Measurements from ENCODE around the gene IQGAP2.

The IQGAP2 gene

DNA sequence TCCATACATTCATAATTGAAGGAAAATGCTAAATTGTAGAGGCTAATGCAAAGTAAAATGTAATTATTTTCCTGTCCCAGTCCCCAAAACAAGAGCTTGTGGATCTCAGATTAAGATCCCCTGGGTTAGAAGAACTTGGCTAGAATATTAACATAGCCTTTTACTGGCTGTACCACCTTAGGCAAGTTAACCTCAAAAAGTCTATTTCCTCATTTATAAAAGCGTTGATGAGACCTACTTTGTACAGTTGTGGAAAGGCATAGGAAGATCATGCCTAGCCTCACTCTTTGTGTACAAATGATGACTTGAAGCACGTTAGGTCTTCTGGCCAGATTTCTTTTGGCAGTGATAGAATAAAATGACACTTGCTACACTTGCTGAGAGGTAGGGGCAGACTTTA is 122.9 kb downstream of the IQGAP2 start:
- Histone ChIP-seq H3K36me3 (ENCODE audit: low read length) (no peaks in the 10 kb centered on the region), H3K9ac (ENCODE audit: low read length) (no peak overlapping the region), H2AFZ (ENCODE audit: low read depth, low read length, severe bottlenecking) (no peak overlapping the region), H3K27ac (ENCODE audit: low read depth, low read length) (no peak overlapping the region), H3K27me3 (ENCODE audit: low read length) (no peaks in the 10 kb centered on the region), H3F3A (ENCODE audit: insufficient read depth) (no peaks in the 10 kb centered on the region), H3K4me3 (ENCODE audit: insufficient read depth, low read length, poor library complexity, severe bottlenecking) (no peak overlapping the region), H3K79me2 (ENCODE audit: insufficient read depth, low read length) (no peaks in the 10 kb centered on the region), H3K4me2 (ENCODE audit: low read depth, low read length, poor library complexity, severe bottlenecking) (no peak overlapping the region), H3K9me3 (ENCODE audit: insufficient read depth, low read length) (no peaks in the 10 kb centered on the region), H4K20me1 (ENCODE audit: low read depth, low read length) (no peaks in the 10 kb centered on the region), H3K9me2 (replicated peaks; ENCODE audit: insufficient read depth, low read length) (no peaks in the 10 kb centered on the region)
- TF ChIP-seq, protein P1, sequence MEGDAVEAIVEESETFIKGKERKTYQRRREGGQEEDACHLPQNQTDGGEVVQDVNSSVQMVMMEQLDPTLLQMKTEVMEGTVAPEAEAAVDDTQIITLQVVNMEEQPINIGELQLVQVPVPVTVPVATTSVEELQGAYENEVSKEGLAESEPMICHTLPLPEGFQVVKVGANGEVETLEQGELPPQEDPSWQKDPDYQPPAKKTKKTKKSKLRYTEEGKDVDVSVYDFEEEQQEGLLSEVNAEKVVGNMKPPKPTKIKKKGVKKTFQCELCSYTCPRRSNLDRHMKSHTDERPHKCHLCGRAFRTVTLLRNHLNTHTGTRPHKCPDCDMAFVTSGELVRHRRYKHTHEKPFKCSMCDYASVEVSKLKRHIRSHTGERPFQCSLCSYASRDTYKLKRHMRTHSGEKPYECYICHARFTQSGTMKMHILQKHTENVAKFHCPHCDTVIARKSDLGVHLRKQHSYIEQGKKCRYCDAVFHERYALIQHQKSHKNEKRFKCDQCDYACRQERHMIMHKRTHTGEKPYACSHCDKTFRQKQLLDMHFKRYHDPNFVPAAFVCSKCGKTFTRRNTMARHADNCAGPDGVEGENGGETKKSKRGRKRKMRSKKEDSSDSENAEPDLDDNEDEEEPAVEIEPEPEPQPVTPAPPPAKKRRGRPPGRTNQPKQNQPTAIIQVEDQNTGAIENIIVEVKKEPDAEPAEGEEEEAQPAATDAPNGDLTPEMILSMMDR (IDR thresholded peaks at IDR 0.05; ENCODE audit: insufficient read depth, low read length, poor library complexity, severe bottlenecking): no peak
- no peak for TF ChIP-seq EZH2phosphoT487 (conservative IDR thresholded peaks at IDR 0.05; ENCODE audit: low read length)

DNA sequence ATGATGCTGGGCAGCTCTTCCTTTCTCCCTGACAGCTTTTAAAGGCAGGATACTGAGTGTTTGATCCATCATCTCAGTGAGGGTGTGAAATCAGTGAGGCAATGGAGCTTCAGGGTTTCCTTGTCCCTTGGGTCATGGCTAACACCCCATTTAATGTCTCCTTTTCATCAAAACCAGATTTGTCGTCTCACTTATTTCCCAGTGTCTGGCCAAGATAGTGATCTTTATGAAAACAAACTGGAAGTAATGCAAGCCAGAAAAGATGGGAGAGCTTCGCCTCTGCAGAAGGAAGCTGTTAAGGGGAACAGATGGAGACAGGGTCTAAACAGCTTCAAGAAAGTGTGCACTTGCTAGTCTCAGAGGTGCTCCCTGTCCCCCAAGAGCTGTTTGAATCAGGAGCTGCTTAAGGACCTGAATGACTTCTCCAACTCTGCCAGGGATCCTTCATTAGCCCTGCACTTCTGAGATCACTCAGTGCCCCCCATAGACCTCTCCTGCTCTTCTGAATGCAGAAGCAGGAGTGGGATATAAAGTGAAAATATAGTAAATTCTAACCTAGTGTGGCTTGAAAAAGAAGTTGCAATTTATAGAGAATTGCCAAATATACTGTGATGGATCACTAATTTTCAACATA is 124.0 kb downstream of the IQGAP2 start:
- Histone ChIP-seq H3K9ac (ENCODE audit: low read length) (no peak overlapping the region), H3K9me2 (replicated peaks; ENCODE audit: insufficient read depth, low read length) (no peaks in the 10 kb centered on the region), H3K27me3 (ENCODE audit: low read length) (no peaks in the 10 kb centered on the region), H3K27ac (ENCODE audit: low read depth, low read length) (no peak overlapping the region), H3K79me2 (ENCODE audit: insufficient read depth, low read length) (no peaks in the 10 kb centered on the region), H3K4me2 (ENCODE audit: low read depth, low read length, poor library complexity, severe bottlenecking) (no peak overlapping the region), H3K36me3 (ENCODE audit: low read length) (no peaks in the 10 kb centered on the region), H3K9me3 (ENCODE audit: insufficient read depth, low read length) (no peaks in the 10 kb centered on the region), H3K4me3 (ENCODE audit: insufficient read depth, low read length, poor library complexity, severe bottlenecking) (no peak overlapping the region), H3F3A (ENCODE audit: insufficient read depth) (no peaks in the 10 kb centered on the region), H4K20me1 (ENCODE audit: low read depth, low read length) (no peaks in the 10 kb centered on the region), H2AFZ (ENCODE audit: low read depth, low read length, severe bottlenecking) (no peak overlapping the region)
- no peak for TF ChIP-seq EZH2phosphoT487 (conservative IDR thresholded peaks at IDR 0.05; ENCODE audit: low read length)
- TF ChIP-seq, protein P1 (IDR thresholded peaks at IDR 0.05; ENCODE audit: insufficient read depth, low read length, poor library complexity, severe bottlenecking): no peak

DNA sequence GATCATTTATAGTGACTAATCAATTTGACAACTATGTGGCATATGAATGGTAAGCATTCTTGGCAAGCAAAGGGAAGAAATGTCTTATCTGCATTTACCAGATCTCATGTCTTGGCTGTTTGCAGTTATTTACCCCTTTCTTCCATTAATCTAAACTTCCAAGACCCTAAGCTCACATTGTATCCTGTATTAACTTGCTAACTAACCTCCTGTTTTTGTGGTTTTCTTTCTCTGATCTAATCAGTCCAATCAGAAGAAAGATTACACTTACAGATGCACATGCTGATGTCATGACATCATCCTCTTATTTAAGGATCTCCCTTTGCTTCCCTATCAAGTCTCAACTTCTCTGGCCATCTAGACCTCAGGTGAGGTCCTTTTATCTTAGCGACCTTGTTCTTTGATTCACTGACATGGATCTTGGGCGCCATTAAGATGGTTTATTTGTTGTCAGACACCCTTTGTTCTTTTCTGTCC is 124.6 kb downstream of the IQGAP2 start:
- H3K79me2 ChIP-seq (ENCODE audit: insufficient read depth, low read length): no peaks in the 10 kb centered on the region

More for the DNA sequence above, 124.6 kb downstream of the IQGAP2 start:
- H3K36me3 ChIP-seq (ENCODE audit: low read length): no peaks in the 10 kb centered on the region
- TF ChIP-seq EZH2phosphoT487 (conservative IDR thresholded peaks at IDR 0.05; ENCODE audit: low read length): no peak
- TF ChIP-seq, protein P1 (IDR thresholded peaks at IDR 0.05; ENCODE audit: insufficient read depth, low read length, poor library complexity, severe bottlenecking): no peak
- no peaks in the 10 kb centered on the region for H3F3A ChIP-seq (ENCODE audit: insufficient read depth)
- no peak overlapping the region for H3K9ac ChIP-seq (ENCODE audit: low read length)
- H3K4me3 ChIP-seq (ENCODE audit: insufficient read depth, low read length, poor library complexity, severe bottlenecking): no peak overlapping the region
- H3K4me2 ChIP-seq (ENCODE audit: low read depth, low read length, poor library complexity, severe bottlenecking): no peak overlapping the region
- H4K20me1 ChIP-seq (ENCODE audit: low read depth, low read length): no peaks in the 10 kb centered on the region
- H3K27ac ChIP-seq (ENCODE audit: low read depth, low read length): no peak overlapping the region
- no peaks in the 10 kb centered on the region for H3K9me3 ChIP-seq (ENCODE audit: insufficient read depth, low read length)
- H3K9me2 ChIP-seq (replicated peaks; ENCODE audit: insufficient read depth, low read length): no peaks in the 10 kb centered on the region
- H2AFZ ChIP-seq (ENCODE audit: low read depth, low read length, severe bottlenecking): no peak overlapping the region
- H3K27me3 ChIP-seq (ENCODE audit: low read length): no peaks in the 10 kb centered on the region

All from SU-DHL-6 (cell line).